ENCODE measurements around the gene ANGPT4.

DNA sequence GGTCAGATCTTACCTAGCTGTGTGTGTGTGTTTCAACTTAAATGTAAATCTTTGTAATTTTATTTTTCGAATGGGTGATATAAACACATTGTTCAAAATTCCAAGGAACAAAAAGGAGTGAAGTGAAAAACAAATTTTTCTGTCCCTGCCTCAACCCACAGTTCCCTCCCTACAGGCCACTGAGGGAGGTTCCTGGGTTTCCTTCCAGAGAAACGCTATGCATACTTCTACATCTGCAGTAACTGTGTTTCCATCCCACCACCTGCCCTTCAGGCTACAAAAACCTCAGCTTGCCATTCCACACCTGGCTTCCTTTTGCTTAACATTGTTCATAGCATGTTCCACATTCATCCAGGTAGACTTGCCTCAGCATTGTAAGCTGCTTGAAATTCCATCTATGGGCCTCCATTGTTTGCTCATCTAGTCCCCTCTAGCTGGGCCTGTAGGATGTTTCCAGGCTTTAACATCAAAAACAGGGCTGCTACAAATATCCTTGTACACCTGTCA, 12.0 kb downstream of the ANGPT4 start:
- no peak for TF ChIP-seq POLR2A (IDR thresholded peaks at IDR 0.05)
- TF ChIP-seq, protein P1, sequence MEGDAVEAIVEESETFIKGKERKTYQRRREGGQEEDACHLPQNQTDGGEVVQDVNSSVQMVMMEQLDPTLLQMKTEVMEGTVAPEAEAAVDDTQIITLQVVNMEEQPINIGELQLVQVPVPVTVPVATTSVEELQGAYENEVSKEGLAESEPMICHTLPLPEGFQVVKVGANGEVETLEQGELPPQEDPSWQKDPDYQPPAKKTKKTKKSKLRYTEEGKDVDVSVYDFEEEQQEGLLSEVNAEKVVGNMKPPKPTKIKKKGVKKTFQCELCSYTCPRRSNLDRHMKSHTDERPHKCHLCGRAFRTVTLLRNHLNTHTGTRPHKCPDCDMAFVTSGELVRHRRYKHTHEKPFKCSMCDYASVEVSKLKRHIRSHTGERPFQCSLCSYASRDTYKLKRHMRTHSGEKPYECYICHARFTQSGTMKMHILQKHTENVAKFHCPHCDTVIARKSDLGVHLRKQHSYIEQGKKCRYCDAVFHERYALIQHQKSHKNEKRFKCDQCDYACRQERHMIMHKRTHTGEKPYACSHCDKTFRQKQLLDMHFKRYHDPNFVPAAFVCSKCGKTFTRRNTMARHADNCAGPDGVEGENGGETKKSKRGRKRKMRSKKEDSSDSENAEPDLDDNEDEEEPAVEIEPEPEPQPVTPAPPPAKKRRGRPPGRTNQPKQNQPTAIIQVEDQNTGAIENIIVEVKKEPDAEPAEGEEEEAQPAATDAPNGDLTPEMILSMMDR (IDR thresholded peaks at IDR 0.05 in 8 of 11, conservative IDR thresholded peaks at IDR 0.05 in 3 of 11), result no peak

Measured in spleen (tissue), 7 donors.